Activated CD4-positive, alpha-beta T cell treated with anti-CD3 and anti-CD28 coated beads, Interleukin-2, amount 50 U/mL, for 48 hours (primary cell): Measurements from ENCODE around the gene GPR31.

Experiments used
- DNase-seq, 2 experiments: peaks; one replicate each; pipeline ENCODE4 v3.0.0-alpha.2; 2020

The GPR31 gene

DNA sequence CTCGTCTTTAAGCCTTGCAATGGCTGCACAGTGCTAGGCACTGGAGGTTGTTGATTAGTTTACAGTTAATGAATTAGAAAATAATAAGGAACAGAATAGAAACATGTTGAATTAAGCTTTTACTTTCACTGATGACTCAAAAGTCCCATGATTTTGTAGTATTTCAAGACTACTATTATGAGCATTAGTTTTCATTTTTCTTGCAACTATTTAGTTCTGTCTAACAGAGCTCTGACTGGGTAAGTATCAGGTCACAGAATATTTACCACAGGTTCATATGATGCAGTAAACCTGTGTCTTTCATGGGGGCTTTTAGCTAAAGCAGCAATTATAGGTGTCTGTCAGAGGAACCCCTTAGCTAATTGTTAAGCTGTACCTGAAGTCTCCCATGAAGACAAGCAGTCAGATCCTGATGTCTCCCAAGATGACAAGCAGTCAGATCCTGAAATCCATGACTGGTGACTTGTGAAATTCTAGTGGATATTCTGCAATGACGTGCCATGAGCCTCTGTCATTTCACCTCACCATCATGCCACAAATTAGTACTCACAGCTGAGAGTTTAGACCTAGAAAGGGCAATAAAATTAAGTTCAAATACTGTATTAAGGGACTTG is 8.2 kb upstream of the GPR31 start:
- DNase-seq = no peak

DNA sequence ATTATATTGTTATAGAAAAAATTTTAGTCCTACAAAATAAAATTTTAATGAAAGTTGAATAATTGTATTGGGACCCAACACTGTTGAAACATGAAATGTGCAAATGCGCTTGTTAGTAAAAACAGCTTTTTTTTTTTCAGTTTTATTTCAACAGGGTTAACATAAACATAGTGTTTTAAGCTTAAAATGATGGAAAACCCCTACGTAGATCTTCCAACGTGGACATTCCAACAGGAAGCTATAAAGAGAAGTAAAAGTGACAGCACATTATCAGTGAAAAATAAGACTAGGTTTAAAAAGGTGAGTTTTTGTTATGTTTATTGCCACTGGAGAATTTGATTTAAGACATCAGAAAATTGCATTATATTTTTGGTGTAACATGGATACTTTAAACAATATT is 6.5 kb upstream of the GPR31 start:
- DNase-seq = no peak

DNA sequence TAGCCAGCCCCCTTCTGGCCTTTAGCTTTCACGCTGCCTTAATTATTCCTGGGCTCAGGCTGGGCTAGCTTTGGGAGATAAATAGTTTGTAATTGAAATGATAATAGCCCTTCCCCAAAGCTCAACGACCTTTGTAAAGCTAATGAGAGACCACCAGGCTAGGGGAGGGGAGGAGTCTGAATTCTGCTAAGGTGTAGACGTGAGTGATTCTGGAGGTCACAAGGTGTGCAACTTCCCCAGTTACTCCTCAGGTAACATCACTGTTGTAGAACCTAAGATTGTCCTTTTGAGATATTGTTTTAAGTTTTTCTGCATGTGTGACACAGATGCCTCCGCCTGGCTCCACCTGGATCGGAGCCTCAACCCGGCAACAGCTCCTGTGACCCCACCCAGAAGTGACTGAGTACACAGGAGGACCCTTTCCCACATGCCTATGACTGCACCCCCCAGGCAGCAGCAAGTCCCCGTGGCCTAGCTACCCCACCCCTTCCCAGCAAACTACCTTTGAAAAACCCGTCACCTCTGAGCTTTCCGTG is 5.8 kb upstream of the GPR31 start:
- no peak for DNase-seq

DNA sequence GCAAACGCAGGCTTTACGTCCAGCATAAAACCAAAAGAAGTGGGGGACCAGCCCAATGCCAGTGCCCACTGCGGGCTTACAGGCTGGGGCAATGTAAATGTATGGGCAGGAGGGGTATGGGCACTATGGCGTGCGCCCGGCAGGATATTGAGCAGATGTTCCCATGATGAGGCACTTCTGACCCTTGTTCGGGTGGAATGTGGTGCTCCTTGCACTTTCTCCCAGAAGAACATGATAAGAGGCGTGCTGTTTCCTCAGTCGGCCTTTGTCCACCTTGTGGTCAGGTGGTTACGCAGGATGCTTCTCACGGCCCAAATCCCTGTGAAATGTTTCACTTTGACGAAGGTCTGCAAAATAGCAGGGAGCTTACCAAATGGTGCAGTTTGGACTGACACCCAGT is 4.8 kb upstream of the GPR31 start:
- no peak for DNase-seq

- no peak for DNase-seq
These were observed 4.2 kb upstream of the GPR31 start for GRCh38 chr6:167161851-167162467.

DNA sequence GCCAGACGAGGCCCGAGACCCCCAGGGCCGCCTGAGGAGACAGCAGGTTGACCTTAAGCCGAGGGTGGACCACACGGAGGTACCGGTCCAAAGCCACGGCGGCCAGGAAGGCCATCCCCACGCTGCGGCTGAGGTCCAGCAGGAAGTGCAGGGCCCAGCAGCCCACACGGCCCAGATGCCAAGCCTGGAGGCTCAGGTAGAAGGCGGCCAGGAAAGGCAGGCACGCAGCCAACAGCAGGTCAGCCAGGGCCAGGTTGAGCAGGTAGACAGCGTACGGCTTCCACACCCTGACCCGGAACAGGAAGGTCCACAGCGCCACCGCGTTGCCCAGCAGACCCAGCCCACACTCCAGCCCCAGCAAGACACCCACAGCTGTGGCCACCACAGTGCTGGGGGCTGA is 366 bp downstream of the GPR31 start:
- DNase-seq = no peak

DNA sequence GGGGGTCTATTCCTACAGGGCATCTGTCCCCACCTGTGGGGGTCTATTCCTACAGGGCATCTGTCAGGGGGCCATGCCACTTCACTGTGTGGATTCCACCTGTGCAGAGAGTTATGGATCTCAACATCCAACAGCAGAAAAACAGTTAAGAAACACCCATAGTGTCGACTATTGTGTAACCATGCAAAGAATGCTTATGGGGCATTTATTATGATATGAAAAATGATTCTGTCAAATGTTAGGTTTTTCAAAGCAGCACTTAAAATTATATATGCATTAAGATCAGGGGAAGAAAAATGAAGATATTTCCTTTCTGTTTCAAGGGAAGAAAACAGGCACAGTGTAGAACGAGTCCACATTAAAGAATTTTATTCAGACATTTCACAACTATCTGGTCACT is 2.9 kb downstream of the GPR31 start:
- no peak for DNase-seq

GRCh38 chr6:167154291-167154690 is 3.5 kb downstream of the GPR31 start:
- no peak for DNase-seq

DNA sequence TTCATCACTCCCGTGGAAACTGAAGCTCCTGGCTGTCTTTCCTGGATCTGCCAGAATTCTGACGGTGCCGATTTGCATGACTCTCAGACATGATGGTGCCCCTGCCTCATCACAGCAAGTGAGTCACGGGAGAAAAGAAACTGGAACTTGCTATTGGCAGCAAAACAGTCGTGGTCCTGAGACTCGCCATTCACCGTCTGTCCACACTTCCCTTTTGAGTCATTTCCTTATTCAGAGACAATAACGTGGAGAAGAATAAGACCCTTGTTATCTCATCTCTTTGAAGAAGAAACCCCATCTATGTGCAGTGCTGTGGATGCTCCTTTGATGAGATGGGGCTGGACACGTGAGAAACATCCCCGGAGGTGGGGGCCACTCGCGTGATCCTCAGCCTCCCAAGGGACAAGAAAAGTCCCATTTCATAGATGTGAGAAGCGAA is 4.2 kb downstream of the GPR31 start:
- peak in 1 of 2 experiments; percentile 18 for DNase-seq

DNA sequence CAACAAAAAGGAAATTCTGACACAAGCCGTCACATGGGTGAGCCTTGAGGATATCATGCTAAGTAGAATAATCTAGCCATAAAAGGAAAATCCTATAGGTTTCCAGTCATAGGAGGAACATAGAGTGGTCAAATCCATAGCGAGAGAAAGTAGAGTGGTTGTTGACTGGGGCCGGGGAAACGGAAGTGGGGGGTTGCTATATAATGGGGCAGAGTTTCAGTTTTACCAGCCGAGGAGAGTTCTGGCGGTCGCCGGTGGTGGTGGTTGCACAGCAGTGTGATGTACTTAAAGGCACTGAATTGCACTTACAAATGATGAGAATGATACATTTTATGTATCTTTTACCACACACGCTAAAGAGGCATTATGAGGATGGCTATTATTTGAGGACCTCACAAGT is 4.9 kb downstream of the GPR31 start:
- DNase-seq = peak; percentile 32 to 46

GRCh38 chr6:167151648-167152047 is 6.1 kb downstream of the GPR31 start:
- no peak for DNase-seq

DNA sequence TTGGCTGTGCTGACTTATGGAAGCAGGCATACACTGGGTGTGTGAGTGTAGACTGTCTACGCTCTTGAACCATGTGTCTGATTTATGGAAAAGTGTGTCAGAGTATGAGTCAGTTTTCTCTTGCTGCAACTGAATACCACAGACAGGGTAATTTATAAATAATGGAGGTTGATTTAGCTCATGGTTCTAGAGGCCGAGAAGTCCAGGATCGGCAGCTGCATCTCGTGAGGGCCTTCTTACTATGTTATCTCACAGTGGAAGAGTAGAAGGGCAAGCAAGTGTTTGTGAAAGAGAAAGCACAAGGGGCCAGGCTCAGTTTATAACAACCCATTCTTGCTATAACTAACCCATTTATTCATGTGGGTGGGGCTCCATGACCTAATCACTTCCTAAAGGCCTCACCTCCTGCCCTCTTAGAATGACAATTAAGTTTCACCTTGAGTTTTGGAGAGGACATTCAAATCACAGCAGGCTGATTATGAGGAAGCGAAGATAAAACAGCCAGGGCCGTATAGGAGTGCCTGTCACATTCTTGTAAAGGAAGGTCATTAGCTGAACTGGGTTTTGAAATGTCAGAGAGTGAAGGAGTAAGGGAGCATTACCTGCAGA is 6.7 kb downstream of the GPR31 start:
- peak in 1 of 2 experiments; percentile 19 for DNase-seq

- DNase-seq = no peak
These were observed 8.8 kb downstream of the GPR31 start for GRCh38 chr6:167148997-167149396.

DNA sequence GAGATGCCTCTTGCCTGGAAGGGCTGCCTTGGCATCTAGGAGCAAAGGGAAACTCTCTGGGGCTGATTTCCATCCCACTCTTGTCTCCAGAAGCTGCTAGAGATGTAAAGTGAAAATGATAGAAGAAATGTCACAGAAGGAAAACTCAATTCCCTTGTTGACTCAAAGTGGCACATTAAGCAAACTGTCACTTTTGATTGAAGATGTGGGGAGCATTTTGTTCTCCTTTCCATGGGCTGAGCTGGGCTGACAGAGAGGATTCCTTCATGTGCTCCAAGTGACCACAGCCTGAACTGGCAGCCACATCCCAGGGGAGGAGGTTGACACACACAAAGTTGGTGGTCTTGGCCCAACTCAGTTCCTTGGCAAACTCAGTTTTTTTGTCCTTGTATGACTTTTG is 9.8 kb downstream of the GPR31 start:
- no peak for DNase-seq

- no peak for DNase-seq
These were observed 10.8 kb downstream of the GPR31 start for GRCh38 chr6:167146977-167147376.

DNA sequence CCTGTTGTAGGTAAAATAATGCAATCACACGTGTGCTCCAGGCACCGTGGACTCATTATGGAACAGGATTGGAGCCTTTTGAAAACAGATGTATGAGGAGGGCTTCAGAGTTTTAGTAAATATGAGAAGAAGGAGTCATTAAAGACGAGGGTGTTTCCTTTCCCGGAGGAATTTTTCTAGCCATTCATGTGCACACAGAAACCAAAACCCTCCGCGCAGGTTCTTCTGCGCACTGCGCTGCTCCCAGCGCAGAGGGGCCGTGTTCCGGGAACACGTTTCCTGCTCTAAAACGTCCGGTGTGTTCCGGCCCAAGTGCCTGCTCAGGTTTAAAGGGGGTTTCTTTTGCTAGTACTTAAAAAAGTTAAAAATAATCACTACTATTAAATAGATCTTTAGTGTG is 11.6 kb downstream of the GPR31 start:
- DNase-seq = no peak

GRCh38 chr6:167145461-167145860 is 12.3 kb downstream of the GPR31 start:
- no peak for DNase-seq

DNA sequence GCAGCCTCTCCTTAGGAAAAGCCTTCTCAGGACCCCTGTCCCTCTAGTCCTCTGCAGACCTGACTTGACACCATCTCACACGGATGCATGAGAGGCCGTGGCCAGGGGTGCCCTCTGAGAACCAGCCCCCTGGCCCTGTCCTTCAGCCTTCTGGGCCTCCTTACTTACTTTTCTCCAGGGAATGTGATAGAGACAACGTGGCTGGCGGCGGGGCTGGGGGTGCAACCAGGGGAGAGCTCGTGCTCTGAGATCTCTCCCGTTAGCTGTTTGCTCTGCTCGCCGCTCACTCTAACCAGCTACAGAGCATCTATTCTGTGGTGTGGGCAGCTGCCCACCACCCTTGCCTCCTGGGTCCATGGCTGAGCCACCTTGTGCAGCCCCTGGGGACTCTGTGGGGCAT is 14.7 kb downstream of the GPR31 start:
- no peak for DNase-seq

DNA sequence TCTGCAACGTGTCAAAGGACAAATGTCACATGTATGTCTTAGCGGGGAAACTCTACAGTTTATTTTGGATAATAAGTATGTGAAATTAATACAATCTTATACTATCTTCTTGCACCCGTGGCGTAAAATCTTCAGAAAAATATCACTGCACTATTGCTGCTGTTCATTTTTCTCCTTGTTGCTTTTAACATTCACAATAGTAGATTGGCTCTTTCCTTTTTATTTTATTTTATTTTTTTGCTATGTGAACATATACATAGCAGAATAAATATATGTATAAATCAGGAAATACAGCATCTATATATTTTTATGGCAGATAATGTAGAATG is 15.4 kb downstream of the GPR31 start:
- DNase-seq = no peak

DNA sequence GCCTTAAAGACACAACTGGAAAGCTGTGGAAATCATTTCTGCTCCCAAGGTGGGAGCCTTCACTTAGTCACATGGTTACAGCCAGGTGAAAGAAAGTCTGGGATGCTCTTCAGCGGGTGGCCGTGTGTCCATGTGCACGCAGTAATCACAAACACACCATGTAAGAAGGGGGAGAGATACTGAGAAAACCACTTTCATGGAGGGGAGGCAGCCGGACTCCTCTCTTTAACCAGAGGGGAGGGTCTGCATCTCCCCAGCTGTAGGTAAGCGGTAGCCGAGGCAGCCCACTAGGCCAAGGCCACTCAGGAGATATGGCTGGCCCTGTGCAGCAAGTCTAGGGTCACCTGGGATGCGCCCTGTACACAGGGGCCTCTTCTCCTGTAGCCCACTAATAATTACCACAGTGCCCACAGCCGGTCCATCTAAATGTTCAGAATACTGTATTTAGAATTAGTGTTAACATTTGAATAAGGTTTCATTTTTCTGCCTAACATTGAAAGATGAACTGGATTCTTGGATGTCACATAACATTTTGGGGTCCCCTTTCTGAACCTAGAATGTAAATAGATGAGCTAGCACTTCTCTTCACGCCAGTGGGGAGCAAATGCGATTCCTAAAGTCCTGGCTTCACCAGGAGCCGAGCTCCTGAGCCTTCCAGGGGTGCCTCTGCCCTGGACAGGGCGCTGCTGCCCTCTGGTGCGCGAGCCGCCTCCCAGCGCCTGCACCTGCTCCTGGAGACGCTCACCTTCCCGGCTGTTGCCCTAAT is 15.9 kb downstream of the GPR31 start:
- DNase-seq = peak; percentile 64 to 69

DNA sequence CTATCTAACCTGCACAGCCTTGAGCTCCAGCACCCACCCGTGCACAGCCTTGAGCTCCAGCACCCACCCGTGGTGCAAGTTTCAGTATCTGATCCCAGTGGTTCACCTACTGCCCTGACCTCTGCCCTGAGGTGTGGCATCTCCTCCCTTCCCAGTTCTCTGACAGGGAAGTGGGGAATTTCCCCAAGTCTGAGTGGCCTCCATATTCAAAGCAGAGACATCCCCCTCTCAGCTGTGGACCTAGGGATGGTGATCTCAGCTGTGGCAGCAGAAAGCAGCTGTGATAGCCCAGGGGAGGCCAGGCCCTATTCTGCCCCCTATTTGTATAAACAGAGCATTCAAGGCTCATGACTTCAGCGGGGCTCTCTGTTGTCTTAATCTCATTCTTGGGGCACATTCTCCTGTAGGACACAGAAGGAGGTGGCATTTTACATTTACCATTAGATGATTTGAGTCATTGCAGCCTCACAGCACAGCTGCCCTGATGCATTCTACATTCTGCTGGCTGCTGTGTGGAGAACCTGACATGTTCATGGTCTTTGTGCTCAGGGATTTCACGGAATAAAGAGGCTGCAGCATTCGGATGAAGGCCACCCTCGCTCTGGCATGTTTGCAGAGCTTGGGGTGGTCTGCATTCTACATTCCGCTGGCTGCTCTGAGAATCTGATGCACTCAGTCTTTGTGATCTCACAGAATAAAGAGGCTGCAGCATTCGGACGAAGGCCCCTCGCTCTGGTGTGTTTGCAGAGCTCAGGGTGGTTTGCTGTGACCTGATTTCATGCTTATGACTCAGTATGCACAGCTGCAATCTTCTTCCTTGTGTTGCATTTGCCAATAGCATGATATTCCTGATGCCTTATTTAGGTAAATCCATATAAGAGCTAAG is 16.9 kb downstream of the GPR31 start:
- no peak for DNase-seq

- no peak for DNase-seq
These were observed 18.0 kb downstream of the GPR31 start for GRCh38 chr6:167139761-167140160.

GRCh38 chr6:167137881-167138280 is 19.9 kb downstream of the GPR31 start:
- no peak for DNase-seq
